Measurements from ENCODE around the gene POU2F3. TPM values are rescaled to one million over a fixed set of nuclear protein-coding genes. Genes with fewer than 3 reads are reported as not detected.

The POU2F3 gene
- total and polyA plus RNA-seq, 2 of the 8 experiments (the other 6 are each of a cell fraction or from before 2014, with no cell fraction given): 1.0 to 2.1 TPM

- DNase-seq (ENCODE audit: low read depth in 1 of 2, low spot score in 2 of 2): no peak
- TF ChIP-seq SIX5 (IDR thresholded peaks at IDR 0.05; ENCODE audit: low read depth, low read length): no peak
- TF ChIP-seq HDAC2 (IDR thresholded peaks at IDR 0.05; ENCODE audit: borderline replicate concordance in 1 of 2, low read depth in 2 of 2, low read length in 2 of 2): no peak
- no peak for TF ChIP-seq TAF7 (optimal IDR thresholded peaks at IDR 0.05; ENCODE audit: borderline replicate concordance, low read depth, low read length)
- no peak for TF ChIP-seq RXRA (IDR thresholded peaks at IDR 0.05; ENCODE audit: insufficient read depth, low read depth, low read length)
- no peak for TF ChIP-seq POLR2AphosphoS5 (IDR thresholded peaks at IDR 0.05; ENCODE audit: low read depth, low read length)
- TF ChIP-seq CHD1 (IDR thresholded peaks at IDR 0.05; ENCODE audit: low read depth, low read length): no peak
- TF ChIP-seq, protein P1, sequence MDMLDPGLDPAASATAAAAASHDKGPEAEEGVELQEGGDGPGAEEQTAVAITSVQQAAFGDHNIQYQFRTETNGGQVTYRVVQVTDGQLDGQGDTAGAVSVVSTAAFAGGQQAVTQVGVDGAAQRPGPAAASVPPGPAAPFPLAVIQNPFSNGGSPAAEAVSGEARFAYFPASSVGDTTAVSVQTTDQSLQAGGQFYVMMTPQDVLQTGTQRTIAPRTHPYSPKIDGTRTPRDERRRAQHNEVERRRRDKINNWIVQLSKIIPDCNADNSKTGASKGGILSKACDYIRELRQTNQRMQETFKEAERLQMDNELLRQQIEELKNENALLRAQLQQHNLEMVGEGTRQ (IDR thresholded peaks at IDR 0.05; ENCODE audit: low read length): no peak
- no peak for TF ChIP-seq CBX8 (IDR thresholded peaks at IDR 0.05; ENCODE audit: borderline replicate concordance, low read depth, low read length)
- TF ChIP-seq RNF2 (IDR thresholded peaks at IDR 0.05; ENCODE audit: borderline replicate concordance, low read depth, low read length, missing control alignments, poor library complexity, severe bottlenecking): no peak
- no peak for TF ChIP-seq EP300 (IDR thresholded peaks at IDR 0.05; ENCODE audit: borderline replicate concordance in 1 of 2, low read depth in 2 of 2, low read length in 2 of 2)
- no peak for TF ChIP-seq GTF2F1 (IDR thresholded peaks at IDR 0.05; ENCODE audit: borderline replicate concordance, low read depth, low read length)
Measured at GRCh38 chr11:120208777-120209176, 31.2 kb upstream of the POU2F3 start.

More at GRCh38 chr11:120208777-120209176, 31.2 kb upstream of the POU2F3 start:
- H3K18ac ChIP-seq (ENCODE audit: extremely low read depth, low read length): no peak overlapping the region
- no peak overlapping the region for H3K4me3 ChIP-seq (ENCODE audit: extremely low read depth in 1 of 4, insufficient read depth in 2 of 4, low read depth in 3 of 4, low read length in 4 of 4)
- no peak overlapping the region for H4K8ac ChIP-seq (ENCODE audit: extremely low read depth, insufficient read depth, low read length)
- H3K79me2 ChIP-seq (ENCODE audit: control insufficient read depth in 1 of 2, insufficient read depth in 2 of 2, low read length in 2 of 2): no peaks in the 10 kb centered on the region
- no peak overlapping the region for H3K14ac ChIP-seq (ENCODE audit: insufficient read length)
- peaks cover 6% of the 10 kb centered on the region for H3K23me2 ChIP-seq (ENCODE audit: low read depth, low read length)
- no peak overlapping the region for H2AK5ac ChIP-seq (ENCODE audit: low read depth, low read length)
- no peak overlapping the region for H4K5ac ChIP-seq (ENCODE audit: insufficient read length, low read depth, low read length)
- peaks cover 50 to 82% (median 75%) of the 10 kb centered on the region in 4 experiments for H3K27me3 ChIP-seq (replicated peaks in 1 of 4; ENCODE audit: control insufficient read depth in 3 of 4, extremely low read depth in 1 of 4, insufficient read depth in 3 of 4, low read length in 3 of 4)
- H2AFZ ChIP-seq (ENCODE audit: low read length): no peak overlapping the region
- no peaks in the 10 kb centered on the region for H3K36me3 ChIP-seq (ENCODE audit: control insufficient read depth in 2 of 4, insufficient read depth in 4 of 4, low read length in 3 of 4)
- FAIRE-seq: no peak
- no peak overlapping the region for H3K4ac ChIP-seq (replicated peaks; ENCODE audit: insufficient read length, low read depth, low read length)
- H3K23ac ChIP-seq (ENCODE audit: insufficient read length): no peak overlapping the region
- H3K9ac ChIP-seq (replicated peaks in 1 of 4; ENCODE audit: extremely low read depth in 1 of 4, low read depth in 3 of 4, low read length in 3 of 4): no peak overlapping the region
- no peak overlapping the region for H3K27ac ChIP-seq (ENCODE audit: low read depth, low read length)
- peaks cover 4 to 12% (median 8%) of the 10 kb centered on the region in 4 experiments for H3K4me1 ChIP-seq (replicated peaks in 1 of 4; ENCODE audit: control insufficient read depth in 3 of 4, insufficient read depth in 4 of 4, low read length in 3 of 4)
- no peak overlapping the region for H2BK120ac ChIP-seq (replicated peaks; ENCODE audit: low read depth, low read length)
- WGBS, 2 experiments (ENCODE audit: extremely low coverage in 1 of 2, insufficient coverage in 1 of 2, insufficient read length in 1 of 2, insufficient replicate concordance in 2 of 2, low coverage in 1 of 2, low lambda C conversion rate in 2 of 2, missing lambda C conversion rate in 1 of 2): 59% methylated on average over 6 of the region's 6 CpGs; no CpG with 5 or more reads in 1 of the 2 experiments
- CTCF ChIA-PET (ENCODE audit: partially characterized antibody): interaction anchor here (1.0 to 3.9 kb wide), 9 partner anchors 10 to 94 kb away, joined by 3 to 21 read pairs (median 6); no protein-coding TSS in a partner anchor
- no peak overlapping the region for H4K91ac ChIP-seq (replicated peaks; ENCODE audit: insufficient read length, low read length)
- H3K4me2 ChIP-seq (ENCODE audit: insufficient read depth in 1 of 2, low read depth in 2 of 2, low read length in 2 of 2): no peak overlapping the region
- no peaks in the 10 kb centered on the region for H3K9me3 ChIP-seq (ENCODE audit: insufficient read depth in 2 of 2, low read depth in 1 of 2, low read length in 1 of 2)
- H3K56ac ChIP-seq (replicated peaks; ENCODE audit: insufficient read length, low read depth, low read length): no peak overlapping the region
- no peak overlapping the region for H2BK5ac ChIP-seq (ENCODE audit: low read depth, low read length)
- H2BK15ac ChIP-seq (ENCODE audit: low read length): no peak overlapping the region
- H2BK12ac ChIP-seq (ENCODE audit: low read depth, low read length): no peak overlapping the region
- no peak overlapping the region for H2BK20ac ChIP-seq (ENCODE audit: low read length)
- peaks cover 5 to 9% of the 10 kb centered on the region in 2 experiments for H4K20me1 ChIP-seq (replicated peaks in 1 of 2; ENCODE audit: control insufficient read depth in 1 of 2, insufficient read depth in 2 of 2, low read length in 2 of 2)
- H3K79me1 ChIP-seq (ENCODE audit: low read depth, low read length): no peaks in the 10 kb centered on the region
- POLR2A ChIA-PET (ENCODE audit: partially characterized antibody): interaction anchor here (1.2 kb wide), 1 partner anchor 28 kb away, joined by 3 read pairs; no protein-coding TSS in a partner anchor
